Measurements from ENCODE around the gene DISP2. TPM values are rescaled to one million over a fixed set of nuclear protein-coding genes. Genes with fewer than 3 reads are reported as not detected.

Gene DISP2
- total RNA-seq, 3 donors from 2014 or later: under 0.01 to 0.88 (median under 0.01) TPM

GRCh38 chr15:40360015-40360414, 2.0 kb downstream of the DISP2 start:
- peaks cover 4 to 6% of the 10 kb centered on the region in 2 donors for H3K4me1 ChIP-seq
- H3K27me3 ChIP-seq: no peaks in the 10 kb centered on the region
- intact Hi-C loops (cut with DNase I; ENCODE audit: low total_unique reads): loop anchor here (10.0 kb wide), 1 partner anchor 65 kb away; no protein-coding TSS in a partner anchor
- H3K9me3 ChIP-seq: no peaks in the 10 kb centered on the region
- no peak for DNase-seq (ENCODE audit: low spot score in 2 of 2)
- no peaks in the 10 kb centered on the region for H3K36me3 ChIP-seq
- no peak for TF ChIP-seq CTCF (IDR thresholded peaks at IDR 0.05)
- H3K27ac ChIP-seq: no peak overlapping the region
- no peak overlapping the region for H3K4me3 ChIP-seq

- Histone ChIP-seq H3K4me3 (no peak overlapping the region), H3K36me3 (no peaks in the 10 kb centered on the region), H3K27ac (no peak overlapping the region), H3K9me3 (no peaks in the 10 kb centered on the region), H3K27me3 (no peaks in the 10 kb centered on the region), H3K4me1 (peaks cover 4 to 6% of the 10 kb centered on the region in 2 donors)
- DNase-seq (ENCODE audit: low spot score in 2 of 2): no peak
- TF ChIP-seq CTCF (IDR thresholded peaks at IDR 0.05): no peak
- TF ChIP-seq POLR2A (IDR thresholded peaks at IDR 0.05): no peak
- no peak for TF ChIP-seq POLR2AphosphoS5 (IDR thresholded peaks at IDR 0.05)
- intact Hi-C loops (cut with DNase I; ENCODE audit: low total_unique reads): loop anchor here (10.0 kb wide), 1 partner anchor 63 kb away; no protein-coding TSS in a partner anchor
Measured at GRCh38 chr15:40361640-40362039, 3.6 kb downstream of the DISP2 start.

GRCh38 chr15:40363611-40364010, 5.6 kb downstream of the DISP2 start:
- Histone ChIP-seq H3K4me3 (no peak overlapping the region), H3K4me1 (peaks cover 2 to 10% of the 10 kb centered on the region in 2 donors), H3K27me3 (no peaks in the 10 kb centered on the region), H3K9me3 (no peaks in the 10 kb centered on the region), H3K27ac (no peak overlapping the region), H3K36me3 (no peaks in the 10 kb centered on the region)
- TF ChIP-seq POLR2A (IDR thresholded peaks at IDR 0.05) (no peak), POLR2AphosphoS5 (IDR thresholded peaks at IDR 0.05) (no peak), CTCF (IDR thresholded peaks at IDR 0.05) (no peak)
- intact Hi-C loops (cut with DNase I; ENCODE audit: low total_unique reads): loop anchor here (10.0 kb wide), 1 partner anchor 61 kb away; no protein-coding TSS in a partner anchor
- DNase-seq (ENCODE audit: low spot score in 2 of 2): no peak

- intact Hi-C loops (cut with DNase I; ENCODE audit: low total_unique reads): loop anchor here (10.0 kb wide), 1 partner anchor 61 kb away; no protein-coding TSS in a partner anchor
- TF ChIP-seq POLR2AphosphoS5 (IDR thresholded peaks at IDR 0.05): no peak
- TF ChIP-seq CTCF (IDR thresholded peaks at IDR 0.05): no peak
- no peak for TF ChIP-seq POLR2A (IDR thresholded peaks at IDR 0.05)
- DNase-seq (ENCODE audit: low spot score in 2 of 2): no peak
- Histone ChIP-seq H3K27ac (no peak overlapping the region), H3K4me1 (peaks cover 0 to 7% of the 10 kb centered on the region in 2 donors), H3K4me3 (no peak overlapping the region), H3K36me3 (no peaks in the 10 kb centered on the region), H3K9me3 (no peaks in the 10 kb centered on the region), H3K27me3 (no peaks in the 10 kb centered on the region)
Measured at GRCh38 chr15:40364251-40364650, 6.2 kb downstream of the DISP2 start.

GRCh38 chr15:40365016-40365415, 7.0 kb downstream of the DISP2 start:
- Histone ChIP-seq H3K9me3 (no peaks in the 10 kb centered on the region), H3K27me3 (no peaks in the 10 kb centered on the region), H3K4me1 (peaks cover 0 to 7% of the 10 kb centered on the region in 2 donors), H3K4me3 (no peak overlapping the region), H3K27ac (no peak overlapping the region), H3K36me3 (no peaks in the 10 kb centered on the region)
- TF ChIP-seq CTCF (IDR thresholded peaks at IDR 0.05): no peak
- no peak for TF ChIP-seq POLR2A (IDR thresholded peaks at IDR 0.05)
- no peak for TF ChIP-seq POLR2AphosphoS5 (IDR thresholded peaks at IDR 0.05)
- no peak for DNase-seq (ENCODE audit: low spot score in 2 of 2)
- intact Hi-C loops (cut with DNase I; ENCODE audit: low total_unique reads): loop anchor here (10.0 kb wide), 1 partner anchor 60 kb away; no protein-coding TSS in a partner anchor

Data from breast epithelium (tissue), 4 donors.